Measurements from ENCODE around the gene TCF15.

The TCF15 gene

DNA sequence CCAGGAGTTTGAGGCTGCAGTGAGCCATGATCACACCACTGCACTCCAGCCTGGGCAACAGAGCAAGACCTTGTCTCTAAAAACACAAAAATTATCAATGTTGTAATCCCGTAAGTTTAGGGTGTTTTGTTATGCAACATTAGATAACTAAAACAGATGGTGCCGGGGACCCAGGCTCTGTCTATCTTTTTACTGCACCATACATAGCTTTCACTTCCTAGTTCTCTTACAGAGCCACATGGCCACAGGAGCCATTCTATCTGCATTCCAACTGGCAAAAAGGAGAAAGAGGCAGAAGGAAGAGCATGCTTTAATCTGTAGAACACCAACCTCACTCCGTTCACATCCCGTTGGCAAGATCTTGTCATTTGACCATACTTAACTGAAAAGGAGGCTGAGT, 5.4 kb upstream of the TCF15 start:
- in situ Hi-C loops (cut with MboI; ENCODE audit: low sequenced_read_pairs): no loop called here

DNA sequence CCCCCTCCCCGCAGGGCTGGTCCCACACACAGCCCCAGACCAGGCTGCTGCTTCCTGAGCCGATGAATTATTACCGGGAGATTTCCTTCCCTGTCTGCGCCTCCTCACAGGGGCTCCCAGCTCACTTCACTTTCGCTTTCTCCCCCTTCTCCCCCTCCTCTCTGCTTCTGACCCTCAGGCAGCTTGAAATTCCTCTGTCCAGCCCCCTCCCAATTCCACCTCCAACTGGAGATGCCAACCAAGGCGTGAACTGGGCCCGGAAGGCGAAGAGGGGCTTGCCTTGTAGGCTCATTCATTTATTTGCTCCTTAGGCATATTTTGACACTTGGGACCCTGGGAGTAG, 1.7 kb upstream of the TCF15 start:
- in situ Hi-C loops (cut with MboI; ENCODE audit: low sequenced_read_pairs): no loop called here

DNA sequence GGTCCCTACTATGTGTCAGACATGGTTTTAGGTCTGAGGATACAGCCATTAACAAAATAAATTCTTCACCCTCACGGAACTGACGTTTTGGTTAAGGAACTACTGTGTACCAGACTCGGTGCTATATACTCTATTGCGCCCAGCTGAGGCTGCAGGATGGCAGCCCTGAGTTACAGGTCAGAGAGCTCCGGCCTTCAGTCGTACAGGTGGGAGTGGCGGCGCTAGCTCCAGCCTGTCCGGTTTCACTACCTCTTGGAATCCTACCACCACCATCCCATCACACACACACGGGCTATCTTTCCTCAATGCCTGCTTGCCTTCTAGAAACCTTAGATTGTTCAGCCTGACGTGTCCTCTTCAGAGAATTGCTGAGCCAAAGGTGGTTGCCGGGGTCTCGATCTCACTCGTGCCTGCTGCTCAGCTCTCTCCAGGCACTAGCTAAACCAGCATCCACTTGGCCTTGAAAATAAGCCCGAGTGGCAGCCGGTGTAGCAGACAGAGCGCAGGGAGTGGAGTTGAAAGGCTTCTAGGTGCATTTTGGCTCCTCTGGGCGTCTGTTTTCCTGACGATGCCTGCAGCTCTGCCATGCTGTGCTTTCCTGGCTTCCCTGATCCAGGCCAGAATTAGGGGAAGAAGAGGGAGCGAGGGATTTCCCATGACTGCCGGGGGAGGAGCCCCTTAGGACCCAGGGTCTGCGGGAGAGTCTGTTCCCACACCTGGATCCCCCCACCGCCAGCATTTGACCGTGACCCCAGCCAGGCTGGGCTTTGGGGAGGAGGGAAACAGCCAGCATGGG, 1.1 kb upstream of the TCF15 start:
- in situ Hi-C loops (cut with MboI; ENCODE audit: low sequenced_read_pairs): no loop called here

DNA sequence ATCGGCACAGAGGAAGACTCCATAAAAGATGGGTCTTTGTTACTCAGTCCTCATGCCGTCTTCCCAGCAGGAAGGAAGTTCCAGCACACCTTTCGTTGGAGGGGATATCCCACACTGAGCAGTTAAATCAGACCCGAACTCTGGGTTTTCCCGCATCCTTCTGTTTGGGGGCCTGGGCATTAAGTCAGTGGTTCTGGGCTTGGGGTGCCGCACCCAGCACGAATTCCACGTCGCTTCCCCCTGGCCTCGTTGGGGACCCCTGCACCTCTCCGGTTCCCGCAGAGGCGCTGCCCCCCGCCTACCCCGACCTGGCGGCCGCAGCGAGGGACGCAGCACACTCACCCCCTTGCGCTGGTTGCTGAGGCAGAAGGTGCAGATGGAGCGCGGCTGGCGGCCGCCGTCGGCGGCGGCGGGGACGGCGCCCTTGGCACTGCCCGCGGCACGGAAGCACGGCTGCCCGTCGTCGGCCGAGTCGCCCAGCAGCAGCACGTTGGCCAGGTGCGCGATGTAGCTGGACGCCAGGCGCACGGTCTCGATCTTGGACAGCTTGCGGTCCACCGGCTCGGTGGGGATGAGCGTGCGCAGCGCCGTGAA, 641 bp downstream of the TCF15 start:
- in situ Hi-C loops (cut with MboI; ENCODE audit: low sequenced_read_pairs): no loop called here

DNA sequence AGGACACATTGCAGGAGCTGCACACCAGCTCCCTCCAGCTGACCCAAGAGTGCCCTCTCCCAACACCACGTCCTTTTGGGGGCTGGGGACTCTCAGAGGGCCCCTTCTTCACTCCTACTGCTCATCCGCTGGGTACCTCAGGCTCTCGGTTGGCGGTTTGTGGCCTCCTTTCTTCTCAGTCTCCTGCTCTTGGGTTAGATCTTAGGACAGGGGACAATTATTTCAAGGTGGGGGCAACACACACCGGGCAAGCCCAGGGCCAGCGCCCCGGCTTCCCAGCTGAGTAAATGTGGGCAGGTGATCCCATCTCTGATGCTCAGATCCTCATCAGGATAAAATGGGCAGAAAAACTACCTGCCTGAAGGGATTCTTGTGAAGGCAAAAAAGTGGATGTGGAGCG, 1.1 kb downstream of the TCF15 start:
- in situ Hi-C loops (cut with MboI; ENCODE audit: low sequenced_read_pairs): no loop called here

DNA sequence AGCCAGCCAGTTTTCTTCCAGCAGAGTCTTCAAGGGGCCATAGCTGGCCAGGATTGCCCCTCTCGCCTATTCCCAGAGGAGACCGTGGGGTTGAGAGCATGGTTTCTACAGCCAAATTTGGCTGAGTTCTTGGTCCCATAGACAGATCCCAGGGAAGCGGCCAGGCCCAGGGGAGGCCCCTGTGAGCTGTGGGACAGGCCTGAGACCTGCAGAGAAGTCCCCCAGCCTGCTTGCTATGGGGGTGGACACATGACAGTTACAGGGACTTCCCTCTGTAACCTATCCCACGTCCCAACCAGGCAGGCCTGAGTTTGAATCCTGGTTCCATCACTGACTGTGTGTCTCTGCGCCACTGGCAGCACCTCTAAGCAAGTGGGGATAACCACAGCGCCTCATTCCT, 2.6 kb downstream of the TCF15 start:
- in situ Hi-C loops (cut with MboI; ENCODE audit: low sequenced_read_pairs): no loop called here

DNA sequence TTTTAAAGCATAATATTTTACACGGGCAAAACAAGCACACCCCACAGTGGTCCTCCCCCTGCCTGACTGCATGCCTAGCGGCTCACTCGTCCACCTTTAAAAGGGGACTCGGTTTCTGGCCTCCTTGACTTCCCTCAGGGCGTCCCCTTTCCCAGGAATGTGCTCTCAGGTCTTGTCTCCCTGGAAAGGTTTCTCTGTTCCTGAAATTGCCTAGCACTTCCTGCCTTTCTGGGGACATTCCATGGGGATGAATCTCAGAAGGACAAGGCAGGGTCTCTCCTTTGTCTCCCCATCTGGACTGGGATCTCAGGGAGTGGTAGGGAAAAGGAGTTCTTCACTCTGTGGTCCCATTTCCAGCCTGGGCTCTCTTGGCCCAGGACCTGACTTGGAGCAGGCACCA, 4.9 kb downstream of the TCF15 start:
- in situ Hi-C loops (cut with MboI; ENCODE audit: low sequenced_read_pairs): no loop called here

DNA sequence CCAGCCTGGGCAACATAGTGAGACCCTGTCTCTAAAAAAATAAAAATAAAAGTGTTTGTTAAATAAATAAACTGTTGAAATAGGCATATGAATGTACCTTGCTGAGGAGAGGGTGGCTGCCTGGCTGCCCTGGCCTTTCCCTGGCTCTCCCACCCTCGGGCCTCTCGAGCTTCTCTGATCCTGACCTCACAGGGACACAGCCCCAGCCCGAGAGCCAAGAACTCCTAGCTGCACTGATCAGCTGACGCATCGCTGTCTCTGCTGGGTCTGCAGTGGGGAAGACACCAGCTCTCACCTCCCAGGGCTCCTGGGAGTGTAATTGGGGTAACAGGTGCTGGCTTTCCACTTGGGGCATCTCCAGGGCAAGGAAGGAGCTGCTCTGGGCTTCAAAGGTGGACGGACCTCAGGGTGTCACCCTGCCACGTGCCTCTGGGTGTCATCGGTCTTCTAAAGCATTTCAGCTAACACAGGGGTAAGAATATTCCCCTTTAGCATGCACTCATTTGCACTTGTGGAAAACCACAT, 6.9 kb downstream of the TCF15 start:
- in situ Hi-C loops (cut with MboI; ENCODE audit: low sequenced_read_pairs): no loop called here

DNA sequence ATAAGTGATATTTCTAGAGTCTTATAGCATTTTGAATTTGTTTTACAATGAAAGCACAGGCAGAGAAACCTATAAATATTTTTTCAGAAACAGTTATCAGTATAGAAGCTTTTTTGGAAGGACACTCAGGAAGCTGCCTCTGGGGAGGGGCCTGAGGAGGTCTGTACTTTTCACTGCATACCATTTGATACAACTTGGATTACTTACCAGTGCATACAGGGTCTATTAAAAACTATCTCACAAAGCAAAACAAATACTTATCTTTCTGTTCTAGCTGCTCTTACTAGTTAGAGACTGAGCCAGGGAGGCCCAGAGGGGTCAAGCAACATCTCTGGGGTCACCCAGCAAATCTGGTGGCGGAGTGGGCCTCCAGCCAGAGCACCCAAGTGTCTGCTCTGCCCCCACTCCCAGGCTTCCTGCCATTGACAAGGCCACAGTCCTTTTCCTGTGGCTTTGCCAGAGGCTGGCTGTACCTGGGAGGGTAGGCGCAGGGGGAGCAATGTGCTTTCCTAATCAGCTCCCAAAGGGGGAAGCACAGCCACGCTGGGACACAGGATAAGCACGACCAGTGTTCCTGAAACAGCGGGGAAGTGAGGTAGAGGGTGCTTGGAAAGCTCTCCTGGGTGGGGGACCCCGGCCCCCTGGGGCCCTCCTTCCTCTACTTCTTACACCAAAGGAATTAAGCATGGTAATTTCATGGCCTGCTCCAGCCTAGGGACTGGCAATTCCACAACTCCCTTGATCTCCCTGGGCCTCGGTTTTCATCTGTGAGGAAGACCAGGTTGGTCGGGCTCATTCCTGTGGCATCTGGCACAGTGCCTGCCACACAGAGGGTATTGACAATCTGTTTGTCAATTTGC, 7.8 kb downstream of the TCF15 start:
- in situ Hi-C loops (cut with MboI; ENCODE audit: low sequenced_read_pairs): no loop called here

DNA sequence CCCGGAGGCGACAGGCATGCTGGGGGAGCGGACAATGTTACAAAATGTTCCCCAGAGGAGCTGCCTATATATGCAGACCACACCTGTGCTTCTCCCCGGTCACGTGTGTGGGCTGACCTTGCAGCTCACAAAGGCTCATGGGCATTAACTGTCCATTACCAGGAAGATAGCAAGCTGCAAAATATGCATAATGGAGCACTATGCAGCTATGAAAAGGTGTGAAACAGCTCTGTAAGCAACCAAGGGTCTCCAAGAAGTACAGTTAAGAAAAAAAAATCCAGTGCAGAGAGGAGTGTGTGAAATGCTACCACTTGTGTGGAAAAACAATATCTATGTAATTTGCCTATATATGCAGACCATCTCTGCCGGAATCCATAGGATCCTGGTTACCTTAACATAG, 9.4 kb downstream of the TCF15 start:
- in situ Hi-C loops (cut with MboI; ENCODE audit: low sequenced_read_pairs): no loop called here

DNA sequence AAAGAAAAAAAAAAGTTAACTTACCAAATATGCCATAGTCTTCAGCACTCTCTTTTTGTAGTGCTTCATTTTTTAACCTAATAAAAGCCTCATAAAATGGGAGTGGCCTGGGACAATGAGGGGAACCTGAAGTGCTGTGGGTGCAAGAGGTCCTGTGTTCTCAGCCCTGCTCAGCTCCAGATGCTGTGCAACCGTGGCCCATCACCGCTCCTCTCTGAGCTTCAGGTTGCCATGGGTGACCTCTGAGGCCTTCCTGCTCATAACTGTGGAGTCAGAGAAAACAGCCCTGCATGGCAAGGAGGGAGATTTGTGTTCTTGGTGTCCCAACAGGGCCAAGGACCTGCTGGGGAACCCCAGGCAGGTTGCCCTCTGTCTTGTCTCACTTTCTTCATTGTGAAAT, 10.0 kb downstream of the TCF15 start:
- in situ Hi-C loops (cut with MboI; ENCODE audit: low sequenced_read_pairs): no loop called here

DNA sequence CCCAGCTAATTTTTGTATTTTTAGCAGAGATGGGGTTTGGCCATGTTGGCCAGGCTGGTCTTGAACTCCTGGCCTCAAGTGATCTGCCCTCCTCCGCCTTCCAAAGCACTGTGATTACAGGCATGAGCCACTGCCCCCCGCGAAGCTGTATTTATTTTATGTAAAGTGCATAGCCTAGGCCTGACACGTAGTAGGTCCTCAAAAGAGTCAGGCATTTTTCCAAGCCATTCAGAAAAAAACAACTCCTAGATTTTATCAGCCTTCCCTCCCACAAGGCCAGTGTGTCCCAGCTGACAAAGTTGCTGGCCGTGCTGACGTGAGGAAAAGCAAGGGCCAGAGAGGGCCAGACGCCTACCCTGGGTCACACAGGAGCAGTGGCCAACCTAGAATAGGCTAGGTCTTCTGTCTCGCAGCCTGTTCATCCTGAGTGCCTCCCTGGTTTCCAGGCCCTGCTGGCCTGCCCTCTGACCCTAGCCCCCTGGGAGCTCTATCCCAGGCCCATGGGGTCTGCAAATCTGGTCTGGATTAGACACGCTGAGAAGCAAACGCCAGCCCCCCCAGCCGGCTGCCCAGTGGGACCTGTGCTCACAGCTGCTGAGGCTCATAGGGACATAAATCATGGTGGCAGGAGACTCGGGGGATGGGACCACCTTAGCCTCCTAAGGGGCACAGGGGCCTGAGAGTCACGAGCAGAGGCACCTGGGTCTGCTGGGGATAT, 11.8 kb downstream of the TCF15 start:
- in situ Hi-C loops (cut with MboI; ENCODE audit: low sequenced_read_pairs): no loop called here

DNA sequence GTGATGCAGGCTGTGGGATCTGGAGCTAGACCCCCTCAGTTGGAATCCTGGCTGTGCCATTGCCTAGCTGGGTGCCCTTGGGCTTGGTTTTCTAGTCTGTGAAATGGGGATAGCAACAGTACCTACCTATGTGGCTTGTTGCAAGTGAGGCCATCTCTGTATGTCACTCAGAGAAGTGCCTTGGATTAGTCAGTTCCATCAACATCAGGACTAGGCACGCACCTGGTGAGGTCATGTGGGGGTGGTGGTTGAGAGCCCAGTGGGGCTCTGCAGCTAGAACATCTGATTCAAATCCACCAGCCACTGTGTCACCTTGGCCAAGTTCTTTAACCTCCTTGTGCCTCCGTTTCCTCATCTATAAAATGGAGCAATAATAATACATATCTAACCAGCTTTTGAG, 12.5 kb downstream of the TCF15 start:
- in situ Hi-C loops (cut with MboI; ENCODE audit: low sequenced_read_pairs): no loop called here

DNA sequence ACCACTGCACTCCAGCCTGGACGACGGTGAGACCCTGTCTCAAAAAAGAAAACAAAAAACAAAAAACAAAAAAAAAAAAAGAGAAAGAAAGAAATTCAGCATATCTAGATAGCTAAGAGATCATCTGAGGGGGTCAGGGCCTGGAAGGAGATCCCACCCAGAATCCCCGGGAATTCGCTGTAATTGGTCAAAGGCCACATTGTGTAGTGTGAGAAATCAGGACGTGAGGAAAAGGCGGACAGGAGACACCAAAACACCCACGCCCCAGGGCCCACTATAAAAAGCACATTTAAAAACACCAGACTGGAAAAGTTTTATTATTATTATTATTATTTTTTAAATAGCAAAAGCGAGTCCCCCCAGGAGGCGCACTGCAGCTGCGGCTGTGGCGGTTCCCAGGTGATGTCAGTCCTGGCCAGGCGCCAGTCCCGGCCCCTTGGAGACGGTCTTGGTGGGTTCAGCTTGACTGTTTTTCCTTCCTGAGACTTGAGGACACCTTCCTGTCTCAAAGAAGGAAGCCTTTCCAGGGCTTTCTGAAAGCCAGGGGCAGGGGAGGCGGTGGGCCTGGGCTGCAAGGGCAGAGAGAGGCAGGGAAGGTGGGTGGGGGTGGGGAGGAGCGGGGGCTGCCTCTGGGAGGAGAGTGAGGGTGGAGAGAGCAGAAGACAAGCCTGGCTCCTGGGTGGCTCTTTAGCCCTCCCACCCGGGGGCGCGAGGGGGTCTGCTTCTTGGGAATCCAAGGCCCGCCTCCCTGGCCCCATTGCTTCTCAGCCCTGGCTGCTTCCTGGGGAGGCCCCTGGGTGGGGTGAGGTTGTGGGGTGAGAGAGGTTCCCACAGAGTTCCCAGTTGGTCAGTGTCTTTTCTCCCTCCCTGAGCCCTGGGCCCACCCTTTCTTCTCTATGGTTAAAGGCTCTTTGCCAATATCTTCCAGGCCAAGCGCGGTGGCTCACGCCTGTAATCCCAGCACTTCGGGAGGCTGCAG, 14.5 kb downstream of the TCF15 start:
- in situ Hi-C loops (cut with MboI; ENCODE audit: low sequenced_read_pairs): no loop called here

DNA sequence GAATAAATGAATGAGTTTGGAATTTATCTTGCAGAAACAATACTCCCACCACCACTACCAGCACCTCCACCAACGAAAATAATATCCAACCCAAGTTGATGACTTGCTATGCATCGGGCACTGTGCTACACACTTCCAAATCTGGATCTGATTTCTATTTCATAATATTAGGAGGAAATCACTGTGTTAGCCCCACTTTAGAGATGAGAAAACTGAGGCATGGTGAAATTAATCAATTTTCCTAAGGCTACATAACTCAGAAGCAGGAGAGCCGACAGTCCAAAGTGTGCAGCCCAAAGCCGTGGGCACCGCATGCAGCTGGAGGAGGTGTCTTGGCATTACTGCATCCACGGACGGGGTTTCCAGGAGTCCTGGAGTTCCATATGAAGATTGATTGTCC, 17.6 kb downstream of the TCF15 start:
- in situ Hi-C loops (cut with MboI; ENCODE audit: low sequenced_read_pairs): no loop called here

DNA sequence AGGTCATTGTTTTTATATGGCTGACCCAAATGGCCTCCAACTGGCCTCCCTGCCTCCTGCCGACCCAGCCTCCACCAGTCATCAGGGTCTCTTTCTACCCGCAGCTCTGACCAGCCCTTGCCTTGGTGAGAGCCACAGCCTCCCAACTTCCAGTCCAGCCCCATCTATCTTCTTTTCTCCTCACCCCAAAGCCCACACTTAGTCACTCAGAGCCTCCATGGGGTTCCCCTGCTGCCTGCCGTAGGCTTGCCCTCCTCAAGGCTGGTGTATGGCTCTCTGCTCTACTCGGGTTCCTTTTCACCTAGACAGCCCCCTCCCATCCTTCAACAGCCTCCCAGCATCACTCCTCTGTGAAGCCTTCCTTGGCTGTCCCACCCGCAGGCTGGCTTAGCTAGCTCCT, 18.2 kb downstream of the TCF15 start:
- in situ Hi-C loops (cut with MboI; ENCODE audit: low sequenced_read_pairs): no loop called here

DNA sequence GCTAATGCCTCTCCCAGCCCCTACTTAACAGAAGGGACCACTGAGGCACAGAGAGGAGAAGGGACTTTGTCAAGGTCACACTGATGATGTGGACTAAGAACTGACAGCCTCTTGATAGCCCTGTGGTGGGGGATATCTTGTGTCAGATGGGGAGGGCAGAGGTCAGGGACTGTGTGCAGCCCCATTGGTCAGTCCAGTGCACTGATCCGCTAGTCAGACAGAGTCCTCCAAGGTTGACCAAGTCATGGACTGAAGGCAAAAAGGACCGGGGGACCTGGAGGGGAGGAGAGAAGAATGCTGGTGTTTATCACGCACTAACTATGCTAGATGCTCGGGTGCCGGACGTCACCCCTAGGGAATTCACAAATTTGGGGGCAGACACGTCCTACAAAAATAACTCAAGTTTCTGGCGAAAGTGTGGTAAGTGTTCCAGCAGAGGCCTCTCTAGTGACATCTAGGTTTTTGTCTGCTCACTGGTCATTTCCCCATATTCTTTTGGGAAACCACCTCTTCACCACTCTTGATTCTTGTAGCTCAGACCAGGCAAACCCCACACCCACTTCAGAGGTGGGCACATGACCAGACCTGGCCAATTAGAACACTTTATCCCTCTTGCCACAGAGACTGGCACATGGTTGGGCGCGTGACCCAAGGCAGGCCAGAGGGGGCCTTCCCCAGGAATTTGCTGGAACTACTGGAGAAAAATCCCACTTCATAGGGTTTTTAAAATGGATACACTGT, 21.0 kb downstream of the TCF15 start:
- in situ Hi-C loops (cut with MboI; ENCODE audit: low sequenced_read_pairs): no loop called here

DNA sequence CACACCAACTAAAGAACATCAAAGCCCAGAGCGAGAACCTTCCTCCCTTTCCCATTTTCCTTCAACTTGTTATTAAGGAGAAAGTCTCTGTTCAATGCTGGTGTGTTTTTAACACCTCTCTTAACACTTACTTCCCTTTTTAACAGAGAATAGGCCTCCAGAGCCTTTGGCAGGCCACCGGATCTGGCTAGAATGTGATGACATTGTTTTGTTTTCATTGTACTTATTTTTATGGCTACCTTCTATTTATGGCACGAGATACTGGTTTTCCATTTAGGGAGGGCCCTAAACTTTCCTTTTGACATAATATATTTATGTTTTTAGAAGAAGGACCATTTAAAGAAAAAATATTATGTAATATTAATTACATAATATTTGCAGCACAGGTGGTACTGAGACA, 21.6 kb downstream of the TCF15 start:
- in situ Hi-C loops (cut with MboI; ENCODE audit: low sequenced_read_pairs): no loop called here

DNA sequence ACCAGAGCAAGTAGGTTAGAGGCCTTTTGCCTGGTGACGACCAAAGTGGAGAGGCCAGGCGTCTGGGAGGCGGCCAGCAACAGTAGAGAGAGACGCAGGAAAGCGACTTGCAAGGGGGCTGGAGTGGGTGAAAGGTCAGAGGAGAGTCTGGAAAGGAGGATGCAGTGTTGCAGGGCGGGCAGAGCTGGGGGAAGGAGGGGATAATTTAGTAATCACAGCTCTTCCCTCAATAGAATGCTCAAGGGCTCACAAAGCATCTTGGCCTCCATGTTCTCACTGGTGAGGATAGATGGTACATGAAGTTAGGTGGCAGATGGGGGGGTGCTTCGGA, 25.2 kb downstream of the TCF15 start:
- in situ Hi-C loops (cut with MboI; ENCODE audit: low sequenced_read_pairs): no loop called here

Data from hTERT RPE-1 (cell line).